Fibroblast of mammary gland (primary cell): ENCODE data around the gene TBC1D22A.

Experiments
- DNase-seq: peaks from one replicate; pipeline ENCODE4 v3.0.0-alpha.2; 2010; ENCODE audit warnings: low read depth
- H3K4me3 ChIP-seq: 2 replicates; pipeline ENCODE4 v1.5.1; 2011; ENCODE audit warnings: low read depth, mild to moderate bottlenecking, low read length, moderate library complexity; ENCODE audit not compliant: control insufficient read depth
- CTCF ChIP-seq: conservative IDR thresholded peaks from 2 replicates; pipeline ENCODE4 v1.5.1; 2011; ENCODE audit warnings: low read depth, low read length, inconsistent platforms; ENCODE audit not compliant: control insufficient read depth, insufficient read depth

The TBC1D22A gene

GRCh38 chr22:46794067-46794466 lies 31.6 kb downstream of the TBC1D22A start:
- no peak for TF ChIP-seq CTCF
- no peak overlapping the region for H3K4me3 ChIP-seq
- DNase-seq: no peak

- DNase-seq: no peak
- no peak for TF ChIP-seq CTCF
- H3K4me3 ChIP-seq: no peak overlapping the region
Observed at GRCh38 chr22:46794491-46794890, 32.0 kb downstream of the TBC1D22A start.

DNA sequence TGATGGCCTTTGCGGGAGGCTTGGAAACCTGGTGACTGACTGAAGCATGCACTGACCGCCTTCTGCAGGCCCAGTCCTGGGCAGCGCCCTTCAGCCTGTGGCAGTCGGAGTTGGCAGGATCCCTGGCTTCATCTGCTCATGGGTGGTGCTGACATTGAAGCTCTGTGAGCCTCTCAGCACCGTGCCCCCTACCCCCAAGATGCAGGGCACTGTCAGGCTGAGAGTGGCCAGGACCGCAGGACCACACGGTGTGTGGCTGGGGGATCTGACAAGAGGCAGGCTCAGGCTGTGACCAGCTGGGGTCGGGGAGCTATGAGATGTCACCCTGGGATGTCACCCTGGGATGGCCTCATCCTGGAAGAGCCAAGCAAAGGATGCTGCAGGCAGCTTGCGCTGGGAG lies 32.7 kb downstream of the TBC1D22A start:
- no peak for DNase-seq
- no peak for TF ChIP-seq CTCF
- H3K4me3 ChIP-seq: no peak overlapping the region

DNA sequence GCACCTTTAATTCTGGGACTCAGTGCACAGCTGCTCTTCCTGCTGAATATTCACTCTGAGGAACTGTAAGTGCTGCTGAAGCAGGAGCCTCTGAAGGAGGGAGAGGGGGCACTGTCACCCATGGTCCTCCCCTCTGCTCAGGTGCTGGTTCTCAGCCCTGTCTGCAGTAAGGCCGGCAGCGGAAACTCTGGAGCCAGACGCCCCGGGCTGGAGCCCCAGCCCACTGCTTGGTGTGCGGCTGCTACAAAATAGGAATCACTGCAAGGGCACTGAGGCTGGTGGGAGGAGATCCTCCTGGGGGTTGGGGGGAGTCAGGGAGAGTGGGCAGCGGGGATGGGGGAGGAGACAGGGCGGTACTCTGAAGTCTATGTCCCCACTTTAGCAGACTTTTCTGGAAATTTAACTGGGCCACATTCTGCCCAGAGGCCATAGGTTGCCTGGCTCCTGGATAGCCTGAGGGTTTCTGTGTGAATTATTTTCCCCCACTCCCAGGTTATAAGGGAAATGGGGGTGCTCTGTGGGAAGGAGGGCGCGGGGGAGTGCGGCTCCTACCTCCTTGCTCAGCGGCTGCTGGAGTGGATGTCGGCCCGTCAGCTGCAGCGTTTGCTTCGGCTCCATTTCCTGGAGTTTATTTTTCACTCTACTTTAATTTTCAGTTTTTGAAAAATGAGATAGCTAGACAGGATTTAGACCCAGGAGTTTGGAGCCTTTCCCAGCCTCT lies 33.6 kb downstream of the TBC1D22A start:
- H3K4me3 ChIP-seq: no peak overlapping the region
- no peak for TF ChIP-seq CTCF
- no peak for DNase-seq

- DNase-seq: no peak
- no peak for TF ChIP-seq CTCF
- H3K4me3 ChIP-seq: no peak overlapping the region
Observed at GRCh38 chr22:46796566-46797195, 34.2 kb downstream of the TBC1D22A start.

DNA sequence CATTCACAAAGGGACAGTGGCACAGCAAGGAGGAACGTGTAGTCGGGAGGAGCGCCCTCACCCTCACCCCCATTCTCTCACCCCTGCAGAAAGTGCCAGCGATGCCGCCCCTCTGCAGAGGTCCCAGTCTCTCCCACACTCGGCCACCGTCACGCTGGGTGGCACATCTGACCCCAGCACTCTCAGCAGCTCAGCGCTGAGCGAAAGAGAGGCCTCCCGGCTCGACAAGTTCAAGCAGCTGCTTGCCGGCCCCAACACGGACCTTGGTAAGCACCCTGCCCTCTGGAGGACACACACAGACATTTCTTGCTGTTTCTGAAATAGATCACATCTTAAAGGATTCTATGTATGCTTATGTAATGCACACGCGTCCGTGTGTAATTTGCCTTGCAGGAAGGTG lies 34.9 kb downstream of the TBC1D22A start:
- no peak overlapping the region for H3K4me3 ChIP-seq
- peak; percentile 21 for DNase-seq
- TF ChIP-seq CTCF: peak; percentile 15
